ENCODE data around the gene TGFB3.

DNA sequence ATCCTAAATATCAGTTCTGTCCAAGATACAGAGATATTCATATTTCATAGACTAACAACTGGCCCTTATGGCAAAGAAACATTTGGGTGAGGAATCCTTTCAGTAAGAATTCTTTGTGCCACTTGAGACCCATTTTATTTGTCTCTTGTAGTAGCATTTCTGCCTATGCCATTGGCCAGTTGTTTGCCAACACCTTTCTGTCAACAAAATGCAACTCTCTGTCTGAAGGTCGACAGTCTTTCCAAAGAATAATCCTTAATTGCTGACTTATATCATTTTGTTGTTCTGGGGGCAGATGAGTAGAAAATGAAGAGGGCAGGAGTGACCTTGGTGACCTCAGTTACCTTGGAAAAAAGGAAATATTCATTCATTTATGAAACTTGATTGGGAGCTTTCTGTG is 14.7 kb upstream of the TGFB3 start:
- TF ChIP-seq CTCF (IDR thresholded peaks at IDR 0.05) (no peak), POLR2A (IDR thresholded peaks at IDR 0.05) (no peak)

Data from uterus (tissue), 2 donors.